Suppressor macrophage treated with lipopolysaccharide for 1 hour (primary cell): ENCODE measurements around the gene TBL3.
"Not testable (repeated sequence)": the region's sequence is repeated elsewhere in the genome, so short reads cannot be mapped to it uniquely, and the experiment has no call there.

Source experiments
- DNase-seq, 3 donors: peaks; one replicate each; pipeline ENCODE4 v3.0.0-alpha.2; 2020 to 2022

TBL3 gene

DNA sequence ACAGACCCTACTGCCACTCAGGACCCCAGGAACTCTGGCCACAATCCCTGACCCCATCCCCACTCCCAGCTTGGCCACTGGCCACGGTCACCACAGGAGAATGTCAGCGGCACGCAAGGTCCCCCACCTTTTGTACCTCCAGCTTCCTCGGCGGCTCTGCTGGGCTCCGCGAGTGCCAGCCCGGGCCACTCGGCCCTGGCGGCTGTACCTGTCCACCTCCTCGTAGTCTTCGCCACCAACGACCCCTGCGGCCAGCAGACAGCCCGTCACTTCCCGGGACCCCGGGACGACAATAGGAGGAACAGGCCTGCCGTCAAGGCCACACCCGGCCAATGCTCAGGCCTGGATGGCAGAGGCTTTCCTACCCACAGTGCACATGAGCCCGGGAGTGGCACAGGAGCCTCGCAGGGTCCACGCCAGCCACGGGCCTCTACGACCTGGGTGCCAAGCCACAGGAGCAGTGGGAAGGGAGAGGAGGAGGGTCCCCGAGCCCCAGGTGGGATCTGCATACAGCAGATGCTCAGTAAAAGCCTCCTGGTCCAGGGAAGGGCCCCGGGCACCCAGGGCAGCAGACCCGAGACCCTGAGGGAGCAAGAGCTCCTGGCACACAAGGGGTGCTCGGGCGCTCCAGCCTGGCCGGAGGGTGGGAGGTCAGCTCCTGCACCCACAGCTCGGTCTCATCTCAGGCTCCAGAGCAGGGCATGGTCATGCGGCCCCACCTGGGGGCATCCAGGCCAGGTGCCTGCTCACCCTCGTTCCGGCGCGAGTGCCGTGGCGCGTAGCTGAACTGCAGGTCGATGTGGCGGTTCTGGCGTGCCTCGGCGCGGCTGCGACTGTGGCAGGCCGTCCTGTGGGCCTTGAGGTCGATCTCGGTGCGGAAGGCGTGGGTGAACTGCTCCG lies 29.9 kb downstream of the TBL3 start:
- DNase-seq, result no peak

DNA sequence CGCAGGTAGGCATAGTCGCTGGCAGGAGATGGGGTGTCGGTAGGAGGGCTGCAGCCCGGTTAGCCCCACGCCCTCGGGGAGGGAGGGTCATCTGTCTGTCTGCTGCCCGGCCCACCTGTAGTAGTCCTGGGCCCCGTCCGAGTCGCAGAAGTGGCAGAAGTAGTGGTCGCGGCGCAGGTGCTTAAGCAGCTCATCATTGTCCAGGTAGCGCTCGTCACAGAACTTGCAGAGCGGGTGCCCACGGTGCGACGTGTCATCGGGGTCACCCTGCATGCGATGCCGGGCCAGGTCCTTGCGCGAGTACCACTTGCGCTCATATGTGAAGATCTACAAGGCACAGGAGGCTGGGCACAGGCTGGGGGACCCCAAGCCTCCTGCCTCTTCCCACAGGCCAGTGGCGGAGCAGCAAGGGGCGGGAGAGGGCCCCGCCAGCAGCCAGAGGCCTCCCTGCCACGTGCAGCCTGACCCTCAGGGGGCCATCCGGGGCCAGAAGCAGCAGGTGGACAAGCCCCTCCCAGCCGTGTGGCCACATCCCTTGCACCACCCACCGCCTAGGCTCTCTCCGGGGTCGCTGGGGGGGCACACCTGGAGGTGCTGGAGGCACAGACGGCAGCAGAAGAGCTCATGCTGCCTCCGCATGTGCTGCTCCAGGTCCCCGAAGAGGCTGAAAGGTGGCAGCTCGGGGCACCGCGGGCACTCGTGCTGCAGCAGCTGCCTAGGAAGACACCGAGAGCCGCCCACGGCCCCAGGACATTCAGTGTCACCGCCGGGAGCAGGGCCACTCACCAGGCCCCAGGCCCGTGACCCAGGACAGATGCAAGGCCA lies 30.8 kb downstream of the TBL3 start:
- DNase-seq, result no peak

DNA sequence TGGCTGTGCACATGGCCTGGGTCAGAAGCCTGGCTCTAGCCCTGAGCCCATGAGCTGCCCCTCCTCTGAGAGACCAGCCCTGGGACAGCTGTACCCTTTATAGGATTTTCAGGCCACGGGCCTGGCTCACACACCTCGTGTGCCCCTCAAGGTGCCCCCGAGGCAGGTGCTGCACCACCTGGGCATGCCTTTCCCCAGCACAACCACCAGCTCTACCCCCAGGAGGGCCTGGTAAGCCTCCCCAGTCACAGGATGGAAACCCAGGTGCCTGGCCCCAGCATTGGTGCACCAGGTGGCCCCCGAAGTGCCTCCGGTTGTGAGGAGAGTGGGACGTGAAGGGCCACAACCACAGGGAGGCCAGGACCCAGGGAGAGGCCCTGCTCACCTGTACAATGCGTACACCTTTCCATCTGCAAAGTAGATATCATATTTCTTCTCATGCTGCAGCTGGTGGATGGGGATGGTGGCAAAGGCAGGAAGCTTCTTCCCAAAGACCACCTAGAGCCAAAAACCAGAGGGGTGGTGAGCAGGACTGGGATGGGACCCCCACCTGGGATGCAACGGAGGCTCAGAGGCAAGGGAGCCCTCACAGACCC lies 31.5 kb downstream of the TBL3 start:
- no peak for DNase-seq

DNA sequence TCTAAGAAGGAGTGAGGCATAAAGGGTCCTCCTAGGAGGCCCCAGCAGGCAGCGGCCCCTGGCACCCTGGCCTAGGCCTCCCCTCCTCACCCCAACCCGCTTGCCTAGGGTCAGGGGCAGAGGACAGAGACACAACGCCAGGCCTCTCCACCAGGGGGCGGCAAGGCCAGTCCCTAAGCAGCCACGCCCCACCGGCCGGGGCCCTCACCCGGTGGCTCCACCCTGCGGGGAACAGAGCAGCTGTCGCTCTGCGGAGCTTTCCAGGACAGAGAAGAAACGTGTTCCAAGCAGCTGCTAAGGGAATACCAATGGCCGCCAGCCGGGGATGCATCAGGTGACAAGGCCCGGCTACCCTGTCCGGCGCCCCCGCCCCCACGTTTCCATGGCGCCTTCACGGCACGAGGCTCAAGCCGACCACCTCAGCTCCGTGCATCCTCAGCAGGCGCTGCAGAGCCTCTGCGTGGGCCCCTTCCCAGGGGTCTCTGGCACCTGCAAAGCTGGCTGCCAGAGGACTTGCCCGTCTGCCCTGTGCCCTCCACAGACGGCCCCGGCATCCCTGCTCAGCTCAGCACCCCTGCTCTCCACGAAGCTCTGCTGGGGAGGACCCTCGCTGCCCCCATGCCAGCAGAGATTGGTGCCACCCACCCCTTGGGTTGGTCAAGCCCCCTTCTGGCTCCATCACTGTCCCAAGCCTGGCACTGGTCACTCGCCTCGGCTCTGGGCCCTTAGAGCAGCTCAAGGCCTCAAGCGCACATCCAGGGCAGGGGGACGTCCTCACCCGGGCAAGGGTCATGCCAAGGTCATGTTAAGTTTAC lies 32.2 kb downstream of the TBL3 start:
- DNase-seq, result peak; percentile 95 to 99 (median 96)

DNA sequence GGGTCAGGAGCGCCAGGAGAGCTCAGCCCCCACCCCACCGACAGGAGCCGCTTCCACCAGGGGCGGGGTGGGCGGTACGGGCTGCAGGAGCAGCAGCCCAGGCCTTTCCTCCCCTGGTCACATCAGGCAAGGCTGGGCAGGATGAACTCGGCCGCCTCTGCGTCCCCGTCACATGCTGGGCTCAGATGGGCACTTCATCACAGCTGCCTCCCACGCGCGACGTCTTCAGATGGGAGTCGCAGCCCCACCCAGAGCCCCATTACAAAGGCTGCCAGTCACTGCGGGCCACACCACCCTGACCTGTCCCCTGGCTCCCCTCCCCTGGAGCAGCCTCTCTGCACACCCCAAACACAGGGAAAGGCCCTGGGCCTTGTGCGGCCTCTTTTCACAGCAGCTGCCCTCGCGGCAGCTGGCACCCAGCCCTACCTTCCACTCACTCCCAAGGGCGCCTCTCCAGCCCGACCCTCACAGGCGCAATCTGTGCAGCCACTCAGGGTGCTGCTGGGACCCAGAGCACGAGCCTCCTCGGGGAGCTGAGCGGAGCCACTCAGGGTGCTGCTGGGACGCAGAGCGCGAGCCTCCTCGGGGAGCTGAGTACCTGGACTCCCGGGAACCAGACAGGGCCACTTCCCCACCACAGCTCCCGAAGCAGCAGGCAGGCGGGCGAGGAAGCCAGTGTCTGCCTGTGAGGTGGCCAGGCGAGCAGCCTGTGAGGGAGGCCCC lies 33.1 kb downstream of the TBL3 start:
- DNase-seq, result peak in 2 of 3 donors; percentile 36 to 39

DNA sequence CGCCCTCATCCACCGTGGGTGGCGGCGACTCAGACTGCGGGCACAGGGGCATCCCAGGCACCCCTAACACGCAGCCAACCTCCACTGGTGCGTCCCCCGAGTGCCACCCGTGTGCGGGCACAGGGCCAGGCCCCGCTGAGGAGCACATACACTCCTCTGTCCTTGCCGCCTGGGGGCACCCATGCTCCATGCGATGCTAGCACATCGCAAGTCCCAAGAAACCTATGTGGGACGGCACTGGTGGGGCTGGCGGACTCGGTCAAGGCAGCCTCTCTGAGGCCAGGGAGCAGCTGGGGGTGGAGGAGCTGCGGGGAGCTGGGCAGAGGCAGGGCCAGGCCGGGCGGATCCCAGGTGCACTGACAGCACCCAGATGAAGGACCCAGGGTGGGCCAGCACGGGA lies 33.8 kb downstream of the TBL3 start:
- peak; percentile 51 to 83 (median 71) for DNase-seq

DNA sequence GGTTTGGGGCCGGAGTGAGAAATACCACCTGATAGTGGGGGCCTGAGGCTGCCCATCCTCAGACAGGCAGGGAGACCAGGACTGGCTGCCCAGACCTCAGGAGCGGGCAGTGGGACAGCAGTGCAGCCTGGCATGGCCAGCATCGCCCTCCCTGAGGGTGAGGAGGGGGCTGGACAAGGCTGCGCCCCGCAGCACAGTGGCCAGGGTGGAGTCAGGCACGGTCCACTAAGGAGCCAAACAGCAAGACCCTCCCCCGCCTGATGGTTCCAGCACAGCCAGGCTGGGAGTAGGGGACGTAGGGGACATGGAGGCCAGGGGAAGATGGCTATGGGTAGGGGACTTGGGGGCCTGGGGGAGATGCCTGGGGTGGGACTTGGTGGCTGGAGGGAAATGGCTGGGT lies 34.5 kb downstream of the TBL3 start:
- no peak for DNase-seq

DNA sequence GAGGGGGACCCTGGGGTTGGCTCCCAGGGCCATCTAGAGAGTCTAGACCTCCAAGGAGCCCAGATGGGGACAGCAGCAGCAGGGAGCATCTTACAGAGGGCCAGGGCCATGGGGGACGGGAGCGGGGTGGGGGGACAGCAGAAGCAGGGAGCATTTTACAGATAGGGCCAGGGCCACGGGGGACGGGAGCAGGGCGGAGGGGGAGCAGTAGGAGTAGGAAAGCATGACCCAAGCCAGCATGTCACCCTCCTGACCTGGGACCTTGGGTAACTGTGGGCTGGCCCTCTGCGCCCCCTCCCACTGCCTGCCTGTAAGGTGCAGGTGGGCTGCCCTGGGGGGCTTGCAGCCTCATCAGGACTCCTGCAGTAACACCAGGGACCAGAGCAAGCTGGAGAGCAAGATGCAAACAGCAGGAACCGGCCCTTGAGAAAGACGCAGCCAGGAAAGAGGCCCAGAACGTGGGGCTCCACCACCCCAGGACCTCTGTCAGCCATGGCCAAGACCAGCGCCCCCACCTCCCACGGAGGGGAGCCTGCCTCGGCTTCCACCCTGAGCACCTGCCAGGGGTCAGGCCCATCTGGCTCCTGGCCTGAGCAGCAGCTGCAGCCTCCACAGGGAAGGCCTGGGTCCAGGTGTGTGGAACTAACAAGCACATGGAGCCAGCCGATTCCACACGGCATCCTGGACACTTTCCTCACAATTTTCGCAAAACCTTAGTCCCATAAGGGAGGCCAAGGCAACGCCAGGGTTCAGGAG lies 35.4 kb downstream of the TBL3 start:
- no peak for DNase-seq

DNA sequence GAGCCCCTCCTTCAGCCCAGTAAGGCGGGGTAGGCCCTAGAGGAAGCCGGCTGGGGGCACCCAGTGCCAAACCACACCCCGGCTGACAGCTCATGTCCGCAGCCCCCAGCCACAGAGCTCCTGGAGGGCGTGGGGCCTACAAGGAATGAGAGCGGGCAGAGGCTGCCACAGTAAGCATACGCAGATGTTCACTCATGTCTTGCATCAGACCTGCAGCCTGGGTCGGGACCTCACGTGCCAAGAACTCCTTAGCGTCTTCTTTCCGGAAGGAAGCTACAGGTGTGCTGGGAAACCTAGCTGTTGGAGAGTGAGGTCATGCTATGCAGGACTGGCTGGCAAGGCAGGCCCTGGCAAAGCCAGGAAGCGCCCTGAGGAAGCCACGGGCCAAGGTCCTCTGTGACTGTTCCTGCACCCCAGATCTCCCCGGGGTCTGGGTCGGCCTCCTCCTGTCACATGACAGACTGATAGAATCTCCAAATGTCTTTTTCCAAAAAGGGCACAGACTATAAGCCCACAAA lies 36.2 kb downstream of the TBL3 start:
- DNase-seq, result peak in 1 of 3 donors; percentile 27

DNA sequence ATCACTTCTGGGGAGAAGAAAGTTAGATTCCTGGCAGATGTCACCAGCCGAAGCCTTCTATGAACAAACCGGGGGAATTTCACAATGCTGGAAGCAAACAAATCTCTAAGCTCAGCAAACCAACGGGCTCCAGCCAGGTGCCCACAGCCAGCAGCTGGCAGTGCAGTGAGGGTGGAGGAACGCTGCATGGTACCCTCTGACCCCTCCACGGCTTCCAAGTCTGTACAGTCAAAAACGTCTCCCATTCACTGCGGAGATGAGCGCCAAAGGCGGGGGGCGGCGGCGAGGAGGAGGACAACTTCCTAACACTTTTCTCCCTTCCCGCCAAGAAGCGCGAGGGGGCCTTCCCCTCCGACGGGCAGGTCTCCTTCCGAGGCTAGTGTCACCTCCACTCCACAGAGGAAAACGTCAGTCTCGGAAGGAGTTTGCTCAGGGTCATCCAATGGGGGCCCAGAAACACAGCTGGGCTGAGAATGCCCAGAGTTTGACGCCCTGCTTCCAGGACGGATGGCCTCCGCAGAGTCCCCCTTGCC lies 36.8 kb downstream of the TBL3 start:
- peak; percentile 51 to 60 (median 59) for DNase-seq

DNA sequence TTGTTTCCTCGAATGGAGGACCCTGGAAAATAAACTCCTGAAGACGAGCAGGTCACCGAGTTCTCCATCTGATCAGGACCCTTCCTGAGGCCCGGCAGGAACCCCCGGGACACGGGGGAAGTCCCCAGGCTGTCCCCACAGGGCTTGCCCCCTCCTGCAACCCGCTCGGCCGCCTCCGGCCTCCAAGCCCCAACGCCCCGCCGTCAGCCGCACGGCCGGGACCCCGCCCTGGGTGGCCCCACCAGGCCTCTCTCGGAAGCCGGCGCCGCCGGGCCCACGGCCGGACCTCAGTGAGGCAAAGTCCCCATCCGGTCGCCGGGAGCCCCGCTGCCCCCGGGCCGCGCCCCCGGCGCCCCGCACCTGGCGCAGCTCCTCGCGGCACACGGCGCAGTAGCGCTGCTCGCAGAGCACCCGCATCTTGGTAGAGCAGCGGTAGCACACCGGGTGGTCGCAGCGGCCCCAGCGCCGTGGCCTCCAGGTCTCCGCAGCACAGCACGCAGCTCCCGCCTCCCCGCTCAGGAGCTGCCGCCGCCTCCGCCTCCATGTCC lies 37.4 kb downstream of the TBL3 start:
- DNase-seq, result peak in 2 of 3 donors; percentile 54 to 70

DNA sequence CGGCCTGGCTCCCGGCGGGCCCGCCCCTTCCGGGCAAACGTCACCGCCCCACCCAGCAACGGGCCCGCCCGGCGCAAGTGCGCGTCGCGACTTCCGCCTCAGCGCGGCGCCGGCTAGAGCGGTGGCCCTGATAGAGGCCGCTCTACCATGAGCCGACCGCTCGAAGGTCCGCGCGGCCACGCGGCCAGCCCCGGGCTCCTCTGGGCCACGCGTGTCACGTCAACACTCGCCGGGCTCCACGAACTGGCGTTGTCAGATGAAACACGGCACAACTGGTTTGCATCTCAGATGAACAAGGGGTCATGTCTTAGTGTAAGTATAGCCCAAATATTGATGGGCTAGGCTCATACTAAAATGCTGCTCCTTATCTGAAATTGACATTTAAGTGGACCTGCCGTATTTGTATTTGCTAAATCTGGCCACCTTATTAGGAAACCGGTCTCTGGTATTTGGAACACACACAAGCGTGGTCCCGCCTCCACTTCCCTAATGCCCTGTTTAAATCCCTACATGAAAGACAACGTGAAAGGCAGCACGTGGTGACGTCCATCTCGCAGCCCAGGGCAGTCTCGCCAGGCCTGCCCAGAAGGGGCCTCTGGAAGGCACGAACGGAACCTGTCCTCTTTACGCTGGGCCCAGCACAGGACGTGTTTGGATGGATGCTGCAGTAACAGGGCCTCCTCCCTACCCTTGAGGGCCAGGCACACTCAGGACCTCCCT lies 38.1 kb downstream of the TBL3 start, which contains the start of gene ZNF598:
ZNF598 (minus strand) TSS at position 31 of the 720 bp plus-strand sequence.
- DNase-seq, result peak; percentile 91 to 96 (median 95)

DNA sequence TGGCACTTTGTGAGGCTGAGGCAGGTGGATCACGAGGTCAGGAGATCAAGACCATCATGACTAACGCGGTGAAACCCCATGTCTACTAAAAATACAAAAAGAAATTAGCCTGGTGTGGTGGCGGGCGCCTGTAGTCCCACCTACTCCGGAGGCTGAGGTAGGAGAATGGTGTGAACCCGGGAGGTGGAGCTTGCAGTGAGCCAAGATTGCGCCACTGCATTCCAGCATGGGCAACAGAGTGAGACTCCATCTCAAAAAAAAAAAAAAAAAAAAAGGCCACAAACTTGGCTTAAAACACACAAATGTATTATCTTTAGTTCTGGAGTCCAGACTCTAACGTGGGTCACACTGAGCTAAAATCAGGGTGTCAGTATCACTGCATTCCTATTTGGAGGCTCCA lies 39.9 kb downstream of the TBL3 start:
- not testable (repeated sequence) for DNase-seq

DNA sequence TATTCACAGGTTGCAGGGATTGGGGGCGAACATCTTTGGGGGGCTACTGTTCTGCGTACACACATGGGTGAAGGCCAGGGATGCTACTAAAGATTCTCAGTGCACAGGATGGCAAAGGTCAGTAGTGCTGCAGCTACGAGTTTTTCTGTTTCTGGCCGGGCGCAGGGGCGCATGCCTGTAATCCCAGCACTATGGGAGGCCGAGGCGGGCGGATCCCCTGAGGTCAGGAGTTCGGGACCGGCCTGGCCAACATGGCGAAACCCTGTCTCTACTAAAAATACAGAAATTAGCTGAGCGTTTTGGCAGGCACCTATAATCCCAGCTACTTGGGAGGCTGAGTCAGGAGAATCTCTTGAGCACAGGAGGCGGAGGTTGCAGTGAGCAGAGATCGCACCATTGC lies 41.7 kb downstream of the TBL3 start:
- DNase-seq, result no peak

DNA sequence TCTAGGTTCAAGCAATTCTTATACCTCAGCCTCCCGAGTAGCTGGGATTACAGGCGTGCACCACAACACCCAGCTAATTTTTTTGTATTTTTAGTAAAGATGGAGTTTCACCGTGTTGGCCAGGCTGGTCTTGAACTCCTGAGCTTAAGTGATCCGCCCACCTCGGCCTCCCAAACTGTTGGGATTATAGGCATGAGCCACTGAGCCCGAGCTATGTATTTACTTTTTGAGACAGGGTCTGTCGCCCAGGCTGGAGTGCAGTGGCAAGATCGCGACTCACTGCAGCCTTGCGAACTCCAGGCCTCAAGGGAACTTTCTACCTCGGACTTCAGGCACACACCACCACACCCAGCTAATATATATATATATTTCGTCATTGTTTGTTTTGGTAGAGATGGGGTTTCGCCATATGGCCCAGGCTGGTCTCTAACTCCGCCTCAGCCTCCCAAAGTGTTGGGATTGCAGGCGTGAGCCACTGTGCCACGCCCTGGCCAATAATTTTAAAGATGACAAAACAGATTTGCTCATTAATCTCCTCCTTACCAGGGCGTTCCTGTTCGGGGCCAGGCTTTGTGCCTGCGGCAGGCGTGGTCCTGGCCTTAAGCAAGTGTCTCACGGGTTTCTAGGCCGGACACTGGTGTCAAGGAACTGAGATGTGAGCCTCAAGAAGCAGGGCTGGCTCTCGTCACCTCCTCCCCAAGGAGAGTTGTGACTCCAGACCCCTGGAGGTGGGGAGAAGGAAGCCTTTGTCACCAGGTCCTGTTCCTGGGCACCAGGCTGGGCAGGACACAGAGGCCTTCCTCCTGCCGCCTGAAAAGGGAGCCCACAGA lies 43.5 kb downstream of the TBL3 start:
- peak in 2 of 3 donors; percentile 37 to 49 for DNase-seq

DNA sequence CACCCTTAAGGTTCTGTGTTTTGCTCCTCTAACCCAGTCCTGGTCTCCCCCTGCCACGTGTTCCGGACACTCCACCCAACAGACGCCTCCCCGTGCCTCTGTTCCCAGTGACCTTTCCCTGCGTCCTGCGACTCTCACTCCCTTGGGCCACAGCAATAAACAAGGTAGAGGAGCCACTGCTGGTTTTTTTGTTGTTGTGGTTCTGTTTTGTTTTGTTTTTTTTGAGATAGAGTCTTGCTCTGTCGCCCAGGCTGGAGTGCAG lies 44.0 kb downstream of the TBL3 start:
- DNase-seq, result no peak

DNA sequence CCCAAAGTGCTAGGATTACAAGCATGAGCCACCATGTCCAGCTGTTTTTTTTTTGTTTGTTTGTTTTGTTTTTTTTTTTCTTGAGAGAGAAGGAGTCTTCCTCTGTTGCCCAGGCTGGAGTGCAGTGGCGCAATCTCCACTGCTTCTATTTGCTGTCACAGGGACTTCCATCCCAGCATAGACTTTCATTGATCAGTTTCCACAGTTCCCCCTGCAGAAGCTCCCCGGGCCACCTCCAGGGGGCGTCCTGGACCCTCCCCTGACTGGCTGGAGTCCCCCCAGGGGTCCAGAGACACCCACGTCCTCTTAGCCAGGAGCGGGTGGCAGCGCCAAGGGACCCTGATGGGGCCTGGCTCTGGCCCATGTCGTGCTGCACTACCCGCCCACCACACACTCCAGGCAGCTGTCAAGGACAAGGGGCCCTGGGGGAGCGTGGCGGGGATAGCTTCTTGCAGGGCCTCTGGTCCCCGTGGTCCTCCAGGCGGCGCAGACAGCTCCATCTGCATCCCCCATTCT lies 44.6 kb downstream of the TBL3 start:
- peak in 1 of 3 donors; percentile 36 for DNase-seq

DNA sequence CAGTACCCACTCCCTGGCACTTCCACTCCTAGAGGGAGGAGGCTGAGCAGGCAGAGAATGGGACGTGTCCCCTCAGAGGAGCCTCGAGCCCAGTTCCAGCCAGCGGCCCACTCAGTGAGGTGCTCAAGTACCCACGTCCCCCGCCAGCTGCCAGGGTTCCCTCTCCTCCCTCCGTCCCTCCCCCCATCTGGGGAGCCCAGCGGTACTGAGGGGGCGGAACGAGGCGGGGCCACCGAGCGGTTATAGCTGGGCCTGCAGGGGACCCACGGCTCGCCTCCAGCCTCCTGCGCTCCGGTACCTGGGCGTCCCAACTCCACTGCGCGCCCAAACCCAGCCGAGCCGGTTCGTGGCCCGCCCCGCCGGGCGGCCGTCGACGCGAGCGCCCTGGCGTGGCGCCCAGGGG lies 47.7 kb downstream of the TBL3 start, which contains the start of gene NPW:
NPW (plus strand) TSS at position 268 of the 403 bp plus-strand sequence.
- DNase-seq, result peak in 1 of 3 donors; percentile 51
